ENCODE data around the gene PRCC.

PRCC gene

DNA sequence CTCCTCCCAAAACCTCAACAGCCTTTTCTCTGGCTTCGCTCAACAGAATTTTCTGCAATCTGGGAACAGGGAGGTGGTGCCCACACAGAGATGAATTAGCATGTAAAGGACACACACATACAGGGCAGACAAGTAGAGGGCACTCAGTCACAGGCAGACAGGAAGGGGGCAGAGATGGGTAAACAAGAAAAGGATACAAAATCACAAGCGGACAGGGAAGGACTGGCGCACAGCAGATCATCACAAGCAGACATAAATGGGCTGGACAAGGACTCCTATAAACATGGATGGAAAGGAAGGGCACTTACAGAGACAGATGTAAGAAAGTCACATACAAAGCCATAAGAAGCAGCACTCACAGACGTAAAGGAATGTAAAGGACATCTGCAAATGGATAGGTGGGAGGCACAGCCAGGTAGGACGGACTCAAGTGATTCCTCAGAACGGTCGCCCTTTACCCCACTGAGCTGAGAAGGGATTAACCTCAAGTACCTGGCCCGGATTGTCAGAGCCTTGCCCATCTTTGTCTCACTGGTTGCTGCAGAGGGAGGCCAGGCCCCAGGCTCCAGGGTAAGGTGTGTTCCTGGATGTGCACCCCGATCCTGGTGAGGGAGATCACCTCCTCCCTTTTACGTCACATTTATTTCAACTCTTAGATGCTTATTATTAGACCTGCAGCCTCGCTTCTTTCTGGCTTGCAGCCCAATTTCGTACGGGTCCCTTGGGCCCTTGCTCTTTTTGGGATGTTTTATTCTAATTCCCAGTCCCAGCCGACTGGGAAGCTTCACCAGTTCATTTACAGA lies 836 bp upstream of the PRCC start:
- Histone ChIP-seq H3K4me3 (ENCODE audit: low read depth in 1 of 2, low read length in 2 of 2) (peak overlapping the region; percentile 80 to 82), H3K27me3 (ENCODE audit: low read depth, low read length) (no peaks in the 10 kb centered on the region), H3K27ac (ENCODE audit: low read length) (peak overlapping the region; percentile 98), H3K9me3 (ENCODE audit: control insufficient read depth in 1 of 2, low read length in 2 of 2) (no peaks in the 10 kb centered on the region), H3K36me3 (ENCODE audit: control insufficient read depth in 1 of 2, insufficient read depth in 2 of 2, low read length in 2 of 2) (peaks cover 6 to 11% of the 10 kb centered on the region in 2 donors), H3K4me1 (ENCODE audit: control insufficient read depth in 1 of 2, insufficient read depth in 2 of 2, low read length in 2 of 2) (peaks cover 8 to 39% of the 10 kb centered on the region in 2 donors)

DNA sequence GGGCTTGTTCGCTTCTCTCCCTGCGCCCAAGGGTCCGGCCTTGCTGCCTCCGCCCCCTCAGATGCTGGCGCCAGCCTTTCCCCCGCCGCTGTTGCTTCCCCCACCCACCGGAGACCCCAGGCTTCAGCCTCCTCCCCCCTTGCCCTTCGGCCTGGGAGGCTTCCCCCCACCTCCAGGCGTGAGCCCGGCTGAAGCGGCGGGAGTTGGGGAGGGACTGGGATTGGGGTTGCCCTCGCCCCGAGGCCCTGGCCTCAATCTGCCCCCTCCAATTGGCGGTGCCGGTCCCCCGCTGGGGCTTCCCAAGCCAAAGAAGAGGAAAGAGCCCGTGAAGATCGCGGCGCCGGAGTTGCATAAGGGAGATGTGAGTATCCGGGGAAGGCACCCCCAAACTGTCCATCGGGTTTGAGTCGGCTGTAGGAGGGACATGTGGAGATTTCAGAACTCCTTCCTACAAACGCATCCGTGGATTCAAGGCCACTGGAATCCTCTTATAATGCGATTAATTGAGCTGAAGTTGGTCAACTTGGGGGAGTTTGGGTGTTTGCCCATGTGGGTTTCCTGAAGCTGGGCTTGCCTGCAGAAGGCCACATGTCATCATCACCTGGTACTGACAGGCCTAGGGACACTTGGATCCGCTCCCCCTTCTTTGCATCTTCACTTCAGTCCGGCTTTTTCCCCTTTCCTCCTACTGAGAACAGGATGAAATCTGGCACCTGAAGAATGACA lies 707 bp downstream of the PRCC start:
- Histone ChIP-seq H3K4me3 (ENCODE audit: low read depth in 1 of 2, low read length in 2 of 2) (peak overlapping the region; percentile 82 to 90), H3K27ac (ENCODE audit: low read length) (peak overlapping the region; percentile 97), H3K9me3 (ENCODE audit: control insufficient read depth in 1 of 2, low read length in 2 of 2) (no peaks in the 10 kb centered on the region), H3K4me1 (ENCODE audit: control insufficient read depth in 1 of 2, insufficient read depth in 2 of 2, low read length in 2 of 2) (peaks cover 12 to 51% of the 10 kb centered on the region in 2 donors), H3K27me3 (ENCODE audit: low read depth, low read length) (no peaks in the 10 kb centered on the region), H3K36me3 (ENCODE audit: control insufficient read depth in 1 of 2, insufficient read depth in 2 of 2, low read length in 2 of 2) (peaks cover 6 to 11% of the 10 kb centered on the region in 2 donors)

DNA sequence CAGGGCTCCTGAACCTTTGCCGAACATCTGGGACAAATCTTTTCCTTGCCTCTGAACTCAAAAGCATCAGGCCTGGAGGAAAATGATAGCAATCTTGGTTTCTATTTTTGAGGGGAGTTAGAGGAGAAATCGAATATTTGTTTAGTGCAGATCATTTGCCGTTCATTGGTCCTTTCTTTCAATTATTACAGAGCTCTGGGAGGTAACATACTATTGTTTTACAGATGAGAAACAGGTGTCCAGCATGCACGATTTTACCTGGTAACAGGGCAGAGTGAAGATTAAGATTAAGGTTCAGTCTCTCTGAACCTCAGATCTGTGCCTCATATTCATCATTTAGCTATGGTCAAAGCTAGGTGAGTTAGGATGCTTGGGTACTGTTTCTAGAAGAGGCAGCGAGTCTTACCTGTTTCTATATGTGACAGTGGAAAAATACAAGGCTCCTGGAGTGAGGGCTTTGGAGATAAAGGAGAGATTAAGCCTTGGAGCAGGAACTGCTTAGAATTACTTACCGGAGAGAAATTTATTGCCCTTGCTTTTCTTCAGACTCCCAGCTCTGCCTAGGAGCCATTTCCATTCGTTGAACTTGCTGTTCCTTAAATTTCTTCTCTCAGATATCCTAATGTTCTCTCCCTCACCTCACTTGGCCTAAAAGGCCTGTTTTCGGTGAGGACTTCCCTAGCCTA lies 1.4 kb downstream of the PRCC start:
- Histone ChIP-seq H3K4me3 (ENCODE audit: low read depth in 1 of 2, low read length in 2 of 2) (peak overlapping the region; percentile 82 to 90), H3K27ac (ENCODE audit: low read length) (peak overlapping the region; percentile 97)

DNA sequence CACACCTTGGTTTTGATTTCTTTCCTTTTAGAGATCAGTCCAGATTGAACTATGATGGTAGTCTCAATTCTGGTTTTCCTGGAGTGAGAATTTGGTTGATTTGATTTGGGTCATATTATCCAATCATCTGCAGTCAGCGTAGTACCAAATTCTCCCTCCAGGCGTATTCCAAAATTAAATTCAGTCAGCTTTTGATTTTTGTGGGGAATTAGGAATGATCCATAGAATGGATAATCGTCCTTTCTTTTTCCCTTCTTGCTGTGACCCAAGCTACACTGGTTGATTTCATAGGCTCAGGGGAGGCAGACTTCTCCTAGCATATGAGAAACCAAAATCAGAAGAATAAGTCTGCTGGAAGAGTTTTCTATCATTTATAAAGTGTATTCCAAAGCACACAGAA lies 4.9 kb downstream of the PRCC start:
- H3K27me3 ChIP-seq (ENCODE audit: low read depth, low read length) = no peaks in the 10 kb centered on the region
- no peaks in the 10 kb centered on the region for H3K9me3 ChIP-seq (ENCODE audit: control insufficient read depth in 1 of 2, low read length in 2 of 2)
- peaks cover 6 to 15% of the 10 kb centered on the region in 2 donors for H3K36me3 ChIP-seq (ENCODE audit: control insufficient read depth in 1 of 2, insufficient read depth in 2 of 2, low read length in 2 of 2)
- peak overlapping the region; percentile 3 for H3K27ac ChIP-seq (ENCODE audit: low read length)
- H3K4me3 ChIP-seq (ENCODE audit: low read depth in 1 of 2, low read length in 2 of 2) = no peak overlapping the region
- H3K4me1 ChIP-seq (ENCODE audit: control insufficient read depth in 1 of 2, insufficient read depth in 2 of 2, low read length in 2 of 2) = peaks cover 18 to 61% of the 10 kb centered on the region in 2 donors

More for the DNA sequence above, 1.4 kb downstream of the PRCC start:
- Histone ChIP-seq H3K4me1 (ENCODE audit: control insufficient read depth in 1 of 2, insufficient read depth in 2 of 2, low read length in 2 of 2) (peaks cover 17 to 57% of the 10 kb centered on the region in 2 donors), H3K36me3 (ENCODE audit: control insufficient read depth in 1 of 2, insufficient read depth in 2 of 2, low read length in 2 of 2) (peaks cover 6 to 15% of the 10 kb centered on the region in 2 donors), H3K27me3 (ENCODE audit: low read depth, low read length) (no peaks in the 10 kb centered on the region), H3K9me3 (ENCODE audit: control insufficient read depth in 1 of 2, low read length in 2 of 2) (no peaks in the 10 kb centered on the region)

DNA sequence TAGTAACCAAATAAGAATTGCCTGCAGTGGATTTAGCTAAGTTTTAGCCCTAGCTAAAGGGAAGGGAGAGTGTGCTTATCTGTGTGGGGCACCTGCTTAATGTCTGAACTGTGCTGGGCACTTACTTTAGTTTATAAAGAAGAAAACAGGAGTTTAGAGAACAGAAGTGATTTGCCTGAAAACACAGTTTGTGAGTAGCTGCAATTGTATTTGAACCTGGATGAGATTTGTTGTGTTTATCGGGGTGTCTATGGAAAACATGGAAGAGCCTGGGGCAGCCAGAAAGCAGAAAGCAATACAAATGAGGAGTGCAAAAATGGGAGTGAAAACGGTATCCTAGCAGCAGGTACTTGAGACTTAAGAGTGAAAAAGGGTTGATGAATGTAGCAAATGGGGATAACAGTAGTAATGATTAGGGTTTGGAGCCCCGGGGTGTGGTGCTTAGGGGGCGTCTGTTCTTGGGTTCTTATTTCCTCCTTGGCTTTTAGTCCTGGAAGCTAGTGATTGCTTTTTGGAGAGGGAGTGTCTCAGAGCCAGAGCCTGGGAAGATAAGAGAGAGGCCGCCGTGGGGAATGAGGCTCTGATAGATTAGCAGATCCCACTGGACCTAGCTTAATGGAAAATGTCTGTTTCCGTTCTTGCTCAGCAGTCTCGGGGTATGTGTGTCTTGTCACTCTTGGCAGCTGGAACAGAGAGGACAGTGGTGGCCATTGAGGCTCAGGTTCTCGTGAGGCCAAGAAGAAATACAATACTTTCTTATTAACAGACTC lies 5.6 kb downstream of the PRCC start:
- H3K4me1 ChIP-seq (ENCODE audit: control insufficient read depth in 1 of 2, insufficient read depth in 2 of 2, low read length in 2 of 2) = peaks cover 22 to 65% of the 10 kb centered on the region in 2 donors
- peaks cover 6 to 15% of the 10 kb centered on the region in 2 donors for H3K36me3 ChIP-seq (ENCODE audit: control insufficient read depth in 1 of 2, insufficient read depth in 2 of 2, low read length in 2 of 2)
- H3K27ac ChIP-seq (ENCODE audit: low read length) = peak overlapping the region; percentile 3
- H3K27me3 ChIP-seq (ENCODE audit: low read depth, low read length) = no peaks in the 10 kb centered on the region
- no peaks in the 10 kb centered on the region for H3K9me3 ChIP-seq (ENCODE audit: control insufficient read depth in 1 of 2, low read length in 2 of 2)
- no peak overlapping the region for H3K4me3 ChIP-seq (ENCODE audit: low read depth in 1 of 2, low read length in 2 of 2)

DNA sequence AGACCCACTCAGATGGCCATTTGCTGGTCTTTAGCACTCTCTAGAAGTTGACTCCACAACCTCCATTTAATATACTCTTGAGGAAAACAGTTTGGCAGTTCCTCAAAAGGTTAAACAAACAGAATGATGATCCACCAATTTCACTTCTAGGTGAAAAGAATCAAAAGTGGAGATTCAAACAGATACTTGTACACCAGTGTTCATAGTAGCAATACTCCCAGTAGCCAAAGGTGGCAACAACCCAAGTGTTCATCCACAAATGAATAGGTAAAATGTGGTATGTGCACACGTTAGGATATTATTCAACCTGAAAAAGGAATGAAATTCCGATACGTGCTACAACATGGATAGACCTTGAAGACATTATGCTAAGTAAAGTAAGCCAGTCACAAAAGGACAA lies 6.3 kb downstream of the PRCC start:
- H3K4me1 ChIP-seq (ENCODE audit: control insufficient read depth in 1 of 2, insufficient read depth in 2 of 2, low read length in 2 of 2) = peaks cover 17 to 64% of the 10 kb centered on the region in 2 donors
- H3K27me3 ChIP-seq (ENCODE audit: low read depth, low read length) = no peaks in the 10 kb centered on the region
- H3K4me3 ChIP-seq (ENCODE audit: low read depth in 1 of 2, low read length in 2 of 2) = no peak overlapping the region
- H3K9me3 ChIP-seq (ENCODE audit: control insufficient read depth in 1 of 2, low read length in 2 of 2) = no peaks in the 10 kb centered on the region
- peak overlapping the region; percentile 3 for H3K27ac ChIP-seq (ENCODE audit: low read length)
- peaks cover 6 to 15% of the 10 kb centered on the region in 2 donors for H3K36me3 ChIP-seq (ENCODE audit: control insufficient read depth in 1 of 2, insufficient read depth in 2 of 2, low read length in 2 of 2)

DNA sequence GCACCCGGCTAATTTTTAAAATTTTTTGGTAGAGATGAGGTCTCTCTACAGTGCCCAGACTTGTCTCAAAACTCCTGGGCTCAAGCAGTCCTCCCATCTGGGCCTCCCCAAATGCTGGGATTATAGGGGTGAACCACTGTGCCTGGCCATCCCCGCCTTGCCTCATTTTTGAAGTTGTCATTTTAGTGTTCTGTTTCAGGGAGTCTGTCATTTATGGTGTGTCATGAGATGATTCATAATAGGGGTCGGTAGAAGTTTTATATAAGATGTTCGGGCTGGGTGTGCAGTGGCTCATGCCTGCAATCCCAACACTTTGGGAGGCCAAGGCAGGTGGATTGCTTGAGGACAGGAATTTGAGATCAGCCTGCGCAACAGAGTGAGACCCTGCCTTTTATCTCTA lies 8.5 kb downstream of the PRCC start:
- no peak overlapping the region for H3K4me3 ChIP-seq (ENCODE audit: low read depth in 1 of 2, low read length in 2 of 2)
- H3K9me3 ChIP-seq (ENCODE audit: control insufficient read depth in 1 of 2, low read length in 2 of 2) = no peaks in the 10 kb centered on the region
- H3K36me3 ChIP-seq (ENCODE audit: control insufficient read depth in 1 of 2, insufficient read depth in 2 of 2, low read length in 2 of 2) = peaks cover 3 to 9% of the 10 kb centered on the region in 2 donors
- no peaks in the 10 kb centered on the region for H3K27me3 ChIP-seq (ENCODE audit: low read depth, low read length)
- H3K4me1 ChIP-seq (ENCODE audit: control insufficient read depth in 1 of 2, insufficient read depth in 2 of 2, low read length in 2 of 2) = peaks cover 14 to 46% of the 10 kb centered on the region in 2 donors
- H3K27ac ChIP-seq (ENCODE audit: low read length) = no peak overlapping the region

DNA sequence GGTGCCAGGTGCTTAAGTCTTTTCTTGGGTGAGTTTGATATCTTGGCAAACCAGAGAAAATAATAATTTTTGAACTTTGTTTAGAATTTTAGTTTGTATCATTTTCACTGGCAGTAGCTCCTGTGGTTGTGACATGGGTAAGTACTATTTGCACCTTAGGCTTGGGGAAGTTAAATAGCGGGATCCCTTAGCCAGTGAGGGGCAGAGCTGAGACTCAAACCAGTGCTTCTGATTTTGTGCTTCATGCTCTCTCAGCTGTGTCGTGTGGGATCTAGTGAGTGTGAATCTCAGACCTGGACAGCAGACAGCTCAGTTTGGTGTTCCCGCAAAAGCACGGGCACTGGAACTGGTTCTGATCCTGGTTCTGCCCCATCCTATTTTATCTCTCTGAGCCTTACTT lies 9.6 kb downstream of the PRCC start:
- peaks cover under 1 to 6% of the 10 kb centered on the region in 2 donors for H3K36me3 ChIP-seq (ENCODE audit: control insufficient read depth in 1 of 2, insufficient read depth in 2 of 2, low read length in 2 of 2)
- H3K4me3 ChIP-seq (ENCODE audit: low read depth in 1 of 2, low read length in 2 of 2) = no peak overlapping the region
- H3K9me3 ChIP-seq (ENCODE audit: control insufficient read depth in 1 of 2, low read length in 2 of 2) = no peaks in the 10 kb centered on the region
- peaks cover 14 to 38% of the 10 kb centered on the region in 2 donors for H3K4me1 ChIP-seq (ENCODE audit: control insufficient read depth in 1 of 2, insufficient read depth in 2 of 2, low read length in 2 of 2)
- no peak overlapping the region for H3K27ac ChIP-seq (ENCODE audit: low read length)
- no peaks in the 10 kb centered on the region for H3K27me3 ChIP-seq (ENCODE audit: low read depth, low read length)

DNA sequence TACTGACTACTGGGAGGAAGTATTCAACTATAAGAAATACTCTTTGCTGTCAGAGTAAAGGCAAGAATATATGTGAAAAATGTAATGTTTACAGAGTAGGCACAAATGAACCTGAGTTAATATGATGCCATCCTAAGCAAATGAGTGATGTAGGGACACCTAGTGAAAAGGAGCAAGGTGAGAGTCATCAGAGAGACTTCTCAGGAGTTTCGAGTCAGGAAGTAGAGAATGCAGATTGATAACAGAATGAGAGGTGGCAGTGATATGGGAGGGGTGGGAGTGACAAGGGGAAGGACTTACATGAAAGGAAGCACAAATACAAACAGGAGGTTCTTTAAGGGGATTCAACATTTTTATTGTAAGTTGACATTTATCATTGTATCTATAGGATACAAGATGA lies 10.2 kb downstream of the PRCC start:
- Histone ChIP-seq H3K4me1 (ENCODE audit: control insufficient read depth in 1 of 2, insufficient read depth in 2 of 2, low read length in 2 of 2) (peaks cover 12 to 32% of the 10 kb centered on the region in 2 donors), H3K27me3 (ENCODE audit: low read depth, low read length) (no peaks in the 10 kb centered on the region), H3K4me3 (ENCODE audit: low read depth in 1 of 2, low read length in 2 of 2) (no peak overlapping the region), H3K9me3 (ENCODE audit: control insufficient read depth in 1 of 2, low read length in 2 of 2) (no peaks in the 10 kb centered on the region), H3K36me3 (ENCODE audit: control insufficient read depth in 1 of 2, insufficient read depth in 2 of 2, low read length in 2 of 2) (peaks cover 7 to 11% of the 10 kb centered on the region in 2 donors), H3K27ac (ENCODE audit: low read length) (no peak overlapping the region)

DNA sequence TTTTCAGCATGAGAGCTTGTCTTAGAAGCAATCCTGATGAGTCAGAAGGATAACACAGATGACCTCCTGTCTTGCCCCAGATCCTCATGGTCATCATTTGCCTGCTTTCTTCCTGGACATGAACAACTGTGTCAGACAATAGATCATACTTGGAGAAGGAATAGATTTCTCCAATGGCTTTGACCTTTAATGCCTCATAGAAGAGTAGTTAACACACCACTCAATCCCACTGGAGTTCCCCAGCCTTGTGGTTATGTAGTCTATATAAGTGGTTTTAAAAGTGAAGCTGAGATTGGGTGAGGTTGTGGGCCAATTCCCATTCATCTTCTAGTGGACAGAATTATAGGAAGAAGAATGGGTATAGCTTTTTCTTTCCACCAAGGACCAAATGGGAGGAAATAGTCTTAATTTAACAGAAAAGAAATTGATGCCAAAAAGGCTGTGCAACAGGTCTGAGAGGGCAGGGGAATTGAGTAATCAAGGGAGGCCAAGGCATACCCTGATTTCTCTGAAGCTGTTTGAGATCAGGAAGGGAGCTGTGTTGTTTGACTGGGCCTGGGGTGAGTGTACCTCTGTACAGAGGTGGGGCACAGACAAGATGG lies 14.4 kb downstream of the PRCC start:
- peaks cover 16 to 39% of the 10 kb centered on the region in 2 donors for H3K36me3 ChIP-seq (ENCODE audit: control insufficient read depth in 1 of 2, insufficient read depth in 2 of 2, low read length in 2 of 2)

More for the DNA sequence above, 14.4 kb downstream of the PRCC start:
- Histone ChIP-seq H3K4me3 (ENCODE audit: low read depth in 1 of 2, low read length in 2 of 2) (no peak overlapping the region), H3K27me3 (ENCODE audit: low read depth, low read length) (no peaks in the 10 kb centered on the region), H3K27ac (ENCODE audit: low read length) (no peak overlapping the region), H3K4me1 (ENCODE audit: control insufficient read depth in 1 of 2, insufficient read depth in 2 of 2, low read length in 2 of 2) (peaks cover 5 to 12% of the 10 kb centered on the region in 2 donors), H3K9me3 (ENCODE audit: control insufficient read depth in 1 of 2, low read length in 2 of 2) (no peaks in the 10 kb centered on the region)
